T1000 (cell line): ENCODE measurements around the gene RUBCNL.
"Not testable (repeated sequence)": the region's sequence is repeated elsewhere in the genome, so short reads cannot be mapped to it uniquely, and the experiment has no call there.

Experiments
- DNase-seq: peaks from one replicate; lab custom pipeline; 2025; ENCODE audit warnings: mixed read lengths; lab: John Stamatoyannopoulos, UW

Gene RUBCNL

GRCh38 chr13:46373623-46374022, 13.4 kb downstream of the RUBCNL start:
- no peak for DNase-seq

- not testable (repeated sequence) for DNase-seq
Measured at GRCh38 chr13:46372938-46373337, 14.1 kb downstream of the RUBCNL start.

GRCh38 chr13:46372071-46372470, 15.0 kb downstream of the RUBCNL start:
- DNase-seq: no peak

- DNase-seq: no peak
Measured at GRCh38 chr13:46369506-46370277, 17.4 kb downstream of the RUBCNL start.

- no peak for DNase-seq
Measured at GRCh38 chr13:46367617-46368327, 19.3 kb downstream of the RUBCNL start.

GRCh38 chr13:46361276-46361934, 25.6 kb downstream of the RUBCNL start:
- no peak for DNase-seq

- no peak for DNase-seq
Measured at GRCh38 chr13:46360604-46361003, 26.4 kb downstream of the RUBCNL start.

- DNase-seq: no peak
Measured at GRCh38 chr13:46359714-46360113, 27.3 kb downstream of the RUBCNL start.

GRCh38 chr13:46355901-46356590, 31.0 kb downstream of the RUBCNL start:
- no peak for DNase-seq

- DNase-seq: no peak
Measured at GRCh38 chr13:46355088-46355468, 32.0 kb downstream of the RUBCNL start.

- DNase-seq: no peak
Measured at GRCh38 chr13:46354156-46355087, 32.6 kb downstream of the RUBCNL start.

- DNase-seq: no peak
Measured at GRCh38 chr13:46352805-46353204, 34.2 kb downstream of the RUBCNL start.

- no peak for DNase-seq
Measured at GRCh38 chr13:46350003-46350402, 37.0 kb downstream of the RUBCNL start.

GRCh38 chr13:46348961-46349360, 38.1 kb downstream of the RUBCNL start:
- DNase-seq: no peak

GRCh38 chr13:46347277-46347676, 39.8 kb downstream of the RUBCNL start:
- no peak for DNase-seq

GRCh38 chr13:46345866-46346265, 41.2 kb downstream of the RUBCNL start:
- no peak for DNase-seq

- DNase-seq: no peak
Measured at GRCh38 chr13:46345398-46345797, 41.7 kb downstream of the RUBCNL start.

GRCh38 chr13:46343279-46343994, 43.6 kb downstream of the RUBCNL start:
- no peak for DNase-seq

GRCh38 chr13:46342538-46342937, 44.5 kb downstream of the RUBCNL start:
- no peak for DNase-seq

GRCh38 chr13:46341112-46341711, 45.8 kb downstream of the RUBCNL start:
- DNase-seq: no peak
